Tibial artery (tissue), 4 donors: ENCODE results near the gene ABHD12.

Experiments used
- DNase-seq, 2 donors: peaks; one replicate each; pipeline ENCODE4 v3.0.0-alpha.2; 2019
- H3K27ac ChIP-seq, 2 donors: fragments of 200-600 bp; sonication (generic) in 1 of 2; 1 replicate in 1 of 2; 2 replicates in 1 of 2; pipeline ENCODE4 v1.5.1; 2018 to 2019; ENCODE audit warnings: mild to moderate bottlenecking in 1 of 2
- H3K27me3 ChIP-seq, 2 donors: fragments of 200-600 bp; sonication (generic) in 1 of 2; one replicate each; pipeline versions ENCODE4 v1.5.1 to v1.6.0; 2016 to 2019
- H3K36me3 ChIP-seq, 3 donors: fragments of 200-600 bp; sonication (generic) in 2 of 3; one replicate each; pipeline ENCODE4 v1.5.1; 2016 to 2019; ENCODE audit warnings: mild to moderate bottlenecking in 2 of 3
- H3K4me1 ChIP-seq, 4 donors: fragments of 200-600 bp; sonication (generic) in 2 of 4; 1 replicate in 3 of 4; 2 replicates in 1 of 4; pipeline ENCODE4 v1.5.1; 2016 to 2019
- H3K4me3 ChIP-seq, 2 donors: fragments of 200-600 bp; sonication (generic) in 1 of 2; 1 replicate in 1 of 2; 2 replicates in 1 of 2; pipeline ENCODE4 v1.5.1; 2018 to 2019; ENCODE audit warnings: mild to moderate bottlenecking in 2 of 2
- H3K9me3 ChIP-seq, 3 donors: fragments of 200-600 bp; sonication (generic) in 1 of 3; one replicate each; pipeline ENCODE4 v1.5.1; 2016 to 2019
- CTCF ChIP-seq, 2 experiments: fragments of 200-600 bp in 1 of 2; fragments of 450-650 bp in 1 of 2; IDR thresholded peaks; one replicate each; pipeline ENCODE4 v1.5.1; 2017 to 2019; ENCODE audit warnings: antibody characterized with exemption in 2 of 2, mild to moderate bottlenecking in 1 of 2, moderate library complexity in 1 of 2
- intact Hi-C: fragments of 100-400 bp; cut with DNase I; formaldehyde crosslinking; loops from one replicate; pipeline ENCODE4 v1.15.0; 2023; ENCODE audit warnings: low total_unique reads

Gene ABHD12

GRCh38 chr20:25257130-25257529 is 133.5 kb downstream of the ABHD12 start:
- Histone ChIP-seq H3K4me1 (peaks cover 4 to 63% (median 48%) of the 10 kb centered on the region in 4 donors), H3K4me3 (no peak overlapping the region), H3K36me3 (peaks cover 28 to 31% (median 29%) of the 10 kb centered on the region in 3 donors), H3K9me3 (no peaks in the 10 kb centered on the region), H3K27me3 (no peaks in the 10 kb centered on the region), H3K27ac (peak overlapping the region in 1 of 2 donors; percentile 3)
- no peak for DNase-seq
- no peak for TF ChIP-seq CTCF (IDR thresholded peaks at IDR 0.05)
- intact Hi-C loops = loop anchor here (10.0 kb wide), 1 partner anchor 262 kb away; the partner anchor contains the start of gene APMAP

- no peak for TF ChIP-seq CTCF (IDR thresholded peaks at IDR 0.05)
- peak overlapping the region; percentile 53 to 57 for H3K27ac ChIP-seq
- DNase-seq = peak in 1 of 2 donors; percentile 62
- no peak overlapping the region for H3K4me3 ChIP-seq
- no peaks in the 10 kb centered on the region for H3K9me3 ChIP-seq
- intact Hi-C loops = loop anchor here (10.0 kb wide), 1 partner anchor 262 kb away; the partner anchor contains the start of gene APMAP
- no peaks in the 10 kb centered on the region for H3K27me3 ChIP-seq
- H3K4me1 ChIP-seq = peaks cover 4 to 71% (median 54%) of the 10 kb centered on the region in 4 donors
- H3K36me3 ChIP-seq = peaks cover 22 to 26% (median 24%) of the 10 kb centered on the region in 3 donors
These were observed 134.3 kb downstream of the ABHD12 start for GRCh38 chr20:25256226-25256859.

GRCh38 chr20:25254986-25255680 is 135.5 kb downstream of the ABHD12 start:
- intact Hi-C loops = loop anchor here (5.0 to 10.0 kb wide), 2 partner anchors 198 to 260 kb away; partner anchors contain the start of genes ACSS1 and APMAP
- Histone ChIP-seq H3K4me3 (no peak overlapping the region), H3K9me3 (no peaks in the 10 kb centered on the region), H3K27ac (peak overlapping the region; percentile 53 to 66), H3K4me1 (peaks cover 4 to 83% (median 64%) of the 10 kb centered on the region in 4 donors), H3K27me3 (no peaks in the 10 kb centered on the region), H3K36me3 (peaks cover 11 to 14% (median 11%) of the 10 kb centered on the region in 3 donors)
- peak in 1 of 2 experiments; percentile 17 for TF ChIP-seq CTCF (IDR thresholded peaks at IDR 0.05)
- peak; percentile 41 to 86 for DNase-seq

DNA sequence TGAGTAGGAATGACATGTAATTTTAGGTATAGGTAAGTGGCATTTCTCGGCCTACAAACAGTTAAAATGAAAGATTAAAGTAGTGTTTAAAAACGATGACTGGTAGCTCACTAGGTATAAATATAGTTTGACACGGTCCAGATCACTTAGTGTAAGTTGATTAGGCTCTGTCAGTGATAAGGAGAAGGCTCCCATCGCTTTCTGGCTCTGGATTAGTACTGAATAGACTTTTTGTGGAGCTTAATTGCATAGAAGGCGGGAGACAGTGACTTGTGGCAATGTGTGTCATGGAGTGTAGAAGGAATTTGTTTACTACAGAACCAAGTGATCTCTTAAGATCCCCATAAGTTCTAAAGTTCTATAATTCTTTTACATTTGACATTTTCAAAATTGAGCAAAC is 136.1 kb downstream of the ABHD12 start:
- TF ChIP-seq CTCF (IDR thresholded peaks at IDR 0.05) = no peak
- intact Hi-C loops = loop anchor here (5.0 to 10.0 kb wide), 2 partner anchors 197 to 260 kb away; partner anchors contain the start of genes ACSS1 and APMAP
- Histone ChIP-seq H3K4me1 (peaks cover 4 to 89% (median 68%) of the 10 kb centered on the region in 4 donors), H3K4me3 (no peak overlapping the region), H3K9me3 (no peaks in the 10 kb centered on the region), H3K27ac (peak overlapping the region; percentile 53 to 66), H3K36me3 (peaks cover 5 to 9% (median 6%) of the 10 kb centered on the region in 3 donors), H3K27me3 (no peaks in the 10 kb centered on the region)
- DNase-seq = no peak

DNA sequence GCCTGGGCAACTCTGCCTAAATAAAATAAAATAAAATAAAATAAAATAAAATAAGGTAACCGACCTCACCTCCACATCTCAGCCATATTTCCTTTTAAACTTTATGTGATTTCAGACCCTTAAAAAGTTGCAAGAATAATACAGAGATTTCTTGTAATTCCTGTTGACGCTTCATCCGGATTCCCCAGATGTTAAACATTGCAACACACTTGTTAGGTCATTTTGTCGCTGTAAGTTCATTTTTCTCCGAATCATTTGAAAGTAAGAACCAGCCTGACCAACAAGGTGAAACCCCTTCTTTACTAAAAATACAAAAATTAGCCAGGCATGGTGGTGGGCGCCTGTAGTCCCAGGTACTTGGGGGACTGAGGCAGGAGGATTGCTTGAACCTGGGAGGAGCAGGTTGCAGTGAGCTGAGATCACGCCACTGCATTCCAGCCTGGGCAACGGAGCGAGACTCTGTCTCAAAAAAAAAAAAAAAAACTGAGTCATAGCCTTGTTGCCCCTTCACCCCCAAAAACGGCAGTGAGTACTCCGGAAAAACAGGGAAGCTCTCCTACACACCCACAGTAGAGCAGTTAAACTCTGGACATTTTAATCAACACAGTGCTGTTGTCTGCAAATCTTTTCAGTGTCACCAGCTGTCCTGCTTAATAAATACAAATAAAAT is 136.9 kb downstream of the ABHD12 start:
- H3K4me1 ChIP-seq = peaks cover 4 to 88% (median 70%) of the 10 kb centered on the region in 4 donors
- peaks cover 0 to under 1% (median 0%) of the 10 kb centered on the region in 3 donors for H3K36me3 ChIP-seq
- H3K27ac ChIP-seq = peak overlapping the region in 1 of 2 donors; percentile 2
- intact Hi-C loops = loop anchor here (5.0 to 10.0 kb wide), 2 partner anchors 196 to 259 kb away; partner anchors contain the start of genes ACSS1 and APMAP
- H3K27me3 ChIP-seq = no peaks in the 10 kb centered on the region
- no peaks in the 10 kb centered on the region for H3K9me3 ChIP-seq
- no peak for TF ChIP-seq CTCF (IDR thresholded peaks at IDR 0.05)
- no peak overlapping the region for H3K4me3 ChIP-seq
- no peak for DNase-seq
